ENCODE results near the gene THAP4.

DNA sequence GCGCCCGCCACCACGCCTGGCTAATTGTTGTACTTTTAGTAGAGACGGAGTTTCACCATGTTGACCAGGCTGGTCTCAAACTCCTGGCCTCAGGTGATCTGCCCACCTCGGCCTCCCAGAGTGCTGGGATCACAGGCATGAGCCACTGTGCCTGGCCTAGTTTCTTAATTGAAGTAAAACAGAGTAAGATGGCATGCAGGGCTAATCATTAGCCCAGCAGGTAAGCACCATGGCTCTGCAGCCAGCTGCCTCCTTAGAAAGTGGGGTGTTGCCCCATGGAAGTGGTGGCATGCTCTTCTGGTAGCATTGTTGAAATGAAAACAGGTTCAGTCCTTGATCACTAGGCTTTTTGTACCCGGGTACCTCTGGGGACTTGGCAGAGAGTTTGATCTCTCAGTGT lies 13.0 kb upstream of the THAP4 start:
- TF ChIP-seq YY1 (IDR thresholded peaks at IDR 0.05; ENCODE audit: insufficient read depth, insufficient read length): no peak
- no peak for TF ChIP-seq SUZ12 (IDR thresholded peaks at IDR 0.05; ENCODE audit: extremely low read depth, insufficient read depth, insufficient read length)

Measured in NT2/D1 (cell line).